Measurements from ENCODE around the gene HRH2. TPM values are rescaled to one million over a fixed set of nuclear protein-coding genes. Genes with fewer than 3 reads are reported as not detected.

HRH2 gene
- total and polyA plus RNA-seq, 2 donors (not counting 1 experiment from before 2014, with no cell fraction given) = 0.03 TPM; not detected in 1

GRCh38 chr5:175620527-175620926 is 37.3 kb upstream of the HRH2 start:
- H3K79me2 ChIP-seq (ENCODE audit: control insufficient read depth, insufficient read depth, low read length) = no peaks in the 10 kb centered on the region
- TF ChIP-seq EZH2 (IDR thresholded peaks at IDR 0.05; ENCODE audit: low read length, missing control alignments) = no peak
- TF ChIP-seq, protein P1, sequence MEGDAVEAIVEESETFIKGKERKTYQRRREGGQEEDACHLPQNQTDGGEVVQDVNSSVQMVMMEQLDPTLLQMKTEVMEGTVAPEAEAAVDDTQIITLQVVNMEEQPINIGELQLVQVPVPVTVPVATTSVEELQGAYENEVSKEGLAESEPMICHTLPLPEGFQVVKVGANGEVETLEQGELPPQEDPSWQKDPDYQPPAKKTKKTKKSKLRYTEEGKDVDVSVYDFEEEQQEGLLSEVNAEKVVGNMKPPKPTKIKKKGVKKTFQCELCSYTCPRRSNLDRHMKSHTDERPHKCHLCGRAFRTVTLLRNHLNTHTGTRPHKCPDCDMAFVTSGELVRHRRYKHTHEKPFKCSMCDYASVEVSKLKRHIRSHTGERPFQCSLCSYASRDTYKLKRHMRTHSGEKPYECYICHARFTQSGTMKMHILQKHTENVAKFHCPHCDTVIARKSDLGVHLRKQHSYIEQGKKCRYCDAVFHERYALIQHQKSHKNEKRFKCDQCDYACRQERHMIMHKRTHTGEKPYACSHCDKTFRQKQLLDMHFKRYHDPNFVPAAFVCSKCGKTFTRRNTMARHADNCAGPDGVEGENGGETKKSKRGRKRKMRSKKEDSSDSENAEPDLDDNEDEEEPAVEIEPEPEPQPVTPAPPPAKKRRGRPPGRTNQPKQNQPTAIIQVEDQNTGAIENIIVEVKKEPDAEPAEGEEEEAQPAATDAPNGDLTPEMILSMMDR (conservative IDR thresholded peaks at IDR 0.05 in 1 of 2, IDR thresholded peaks at IDR 0.05 in 1 of 2; ENCODE audit: low read depth in 1 of 2, low read length in 2 of 2) = no peak
- H3K9ac ChIP-seq (ENCODE audit: insufficient read depth, low read length) = no peak overlapping the region
- H2AFZ ChIP-seq (ENCODE audit: low read length) = no peak overlapping the region
- no peaks in the 10 kb centered on the region for H3K4me1 ChIP-seq (ENCODE audit: control insufficient read depth, extremely low read depth, insufficient read depth, low read length)
- H3K27ac ChIP-seq (ENCODE audit: insufficient read depth, low read length) = no peak overlapping the region
- H4K20me1 ChIP-seq (ENCODE audit: control insufficient read depth, extremely low read depth, insufficient read depth, low read length) = no peaks in the 10 kb centered on the region
- no peaks in the 10 kb centered on the region for H3K36me3 ChIP-seq (ENCODE audit: control insufficient read depth, insufficient read depth, low read length)
- H3K4me3 ChIP-seq (replicated peaks in 1 of 4; ENCODE audit: control extremely low read depth in 1 of 4, insufficient read depth in 1 of 4, low read depth in 3 of 4, low read length in 4 of 4) = no peak overlapping the region
- H3K27me3 ChIP-seq (ENCODE audit: control insufficient read depth, insufficient read depth, low read length) = no peaks in the 10 kb centered on the region
- no peak overlapping the region for H3K4me2 ChIP-seq (ENCODE audit: extremely low read depth, insufficient read depth, low read length)
- no peaks in the 10 kb centered on the region for H3K9me3 ChIP-seq (ENCODE audit: control insufficient read depth, insufficient read depth, low read depth, low read length)
- no peak for DNase-seq (ENCODE audit: low read depth in 2 of 2)

DNA sequence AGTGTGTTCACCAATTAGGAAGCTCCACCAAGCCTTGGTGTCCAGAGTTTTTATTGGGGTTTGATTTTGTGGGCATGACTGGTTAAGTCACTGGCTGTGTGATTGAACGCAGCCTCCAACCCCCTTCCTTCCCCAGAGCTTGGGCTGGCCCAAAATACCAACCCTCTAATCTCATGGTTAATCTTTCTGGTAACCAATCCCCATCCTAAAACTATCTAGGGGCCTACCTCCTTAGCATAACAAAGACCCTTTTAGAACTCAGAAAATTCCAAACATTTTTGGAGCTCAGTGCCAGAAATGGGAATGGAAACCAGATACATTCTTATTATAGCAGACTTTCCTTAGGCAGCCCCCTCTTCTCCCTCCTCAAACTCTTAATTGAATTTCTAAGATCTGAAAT is 35.9 kb upstream of the HRH2 start:
- Histone ChIP-seq H3K9me3 (ENCODE audit: control insufficient read depth, insufficient read depth, low read depth, low read length) (no peaks in the 10 kb centered on the region), H3K4me1 (ENCODE audit: control insufficient read depth, extremely low read depth, insufficient read depth, low read length) (no peaks in the 10 kb centered on the region), H3K36me3 (ENCODE audit: control insufficient read depth, insufficient read depth, low read length) (no peaks in the 10 kb centered on the region), H3K9ac (ENCODE audit: insufficient read depth, low read length) (no peak overlapping the region), H3K4me3 (replicated peaks in 1 of 4; ENCODE audit: control extremely low read depth in 1 of 4, insufficient read depth in 1 of 4, low read depth in 3 of 4, low read length in 4 of 4) (no peak overlapping the region), H3K4me2 (ENCODE audit: extremely low read depth, insufficient read depth, low read length) (no peak overlapping the region), H2AFZ (ENCODE audit: low read length) (no peak overlapping the region), H3K27me3 (ENCODE audit: control insufficient read depth, insufficient read depth, low read length) (no peaks in the 10 kb centered on the region), H3K27ac (ENCODE audit: insufficient read depth, low read length) (no peak overlapping the region), H3K79me2 (ENCODE audit: control insufficient read depth, insufficient read depth, low read length) (no peaks in the 10 kb centered on the region), H4K20me1 (ENCODE audit: control insufficient read depth, extremely low read depth, insufficient read depth, low read length) (no peaks in the 10 kb centered on the region)
- DNase-seq (ENCODE audit: low read depth in 2 of 2) = no peak
- TF ChIP-seq, protein P1 (conservative IDR thresholded peaks at IDR 0.05 in 1 of 2, IDR thresholded peaks at IDR 0.05 in 1 of 2; ENCODE audit: low read depth in 1 of 2, low read length in 2 of 2) = no peak
- TF ChIP-seq EZH2 (IDR thresholded peaks at IDR 0.05; ENCODE audit: low read length, missing control alignments) = no peak

- no peaks in the 10 kb centered on the region for H3K36me3 ChIP-seq (ENCODE audit: control insufficient read depth, insufficient read depth, low read length)
- no peak overlapping the region for H3K4me3 ChIP-seq (replicated peaks in 1 of 4; ENCODE audit: control extremely low read depth in 1 of 4, insufficient read depth in 1 of 4, low read depth in 3 of 4, low read length in 4 of 4)
- no peaks in the 10 kb centered on the region for H3K4me1 ChIP-seq (ENCODE audit: control insufficient read depth, extremely low read depth, insufficient read depth, low read length)
- H3K27me3 ChIP-seq (ENCODE audit: control insufficient read depth, insufficient read depth, low read length) = no peaks in the 10 kb centered on the region
- TF ChIP-seq, protein P1 (conservative IDR thresholded peaks at IDR 0.05 in 1 of 2, IDR thresholded peaks at IDR 0.05 in 1 of 2; ENCODE audit: low read depth in 1 of 2, low read length in 2 of 2) = no peak
- TF ChIP-seq EZH2 (IDR thresholded peaks at IDR 0.05; ENCODE audit: low read length, missing control alignments) = no peak
- no peaks in the 10 kb centered on the region for H3K9me3 ChIP-seq (ENCODE audit: control insufficient read depth, insufficient read depth, low read depth, low read length)
- H3K27ac ChIP-seq (ENCODE audit: insufficient read depth, low read length) = no peak overlapping the region
- no peaks in the 10 kb centered on the region for H3K79me2 ChIP-seq (ENCODE audit: control insufficient read depth, insufficient read depth, low read length)
- no peaks in the 10 kb centered on the region for H4K20me1 ChIP-seq (ENCODE audit: control insufficient read depth, extremely low read depth, insufficient read depth, low read length)
- no peak overlapping the region for H3K4me2 ChIP-seq (ENCODE audit: extremely low read depth, insufficient read depth, low read length)
- DNase-seq (ENCODE audit: low read depth in 2 of 2) = no peak
- no peak overlapping the region for H3K9ac ChIP-seq (ENCODE audit: insufficient read depth, low read length)
- no peak overlapping the region for H2AFZ ChIP-seq (ENCODE audit: low read length)
Observed at GRCh38 chr5:175623088-175623487, 34.8 kb upstream of the HRH2 start.

Measured in fibroblast of lung (primary cell).